Rectal smooth muscle tissue (tissue), 1 donor: ENCODE results near the gene EFNA3.
A peak's percentile ranks its signal among the peaks of the same experiment; 100 is the strongest.

Experiments used
- H3K27ac ChIP-seq: one replicate; pipeline ENCODE4 v1.7.0; 2013; ENCODE audit warnings: low read depth, low read length, inconsistent platforms
- H3K27me3 ChIP-seq: one replicate; pipeline ENCODE4 v1.7.0; 2013; ENCODE audit warnings: low read length; ENCODE audit not compliant: control insufficient read depth, insufficient read depth
- H3K36me3 ChIP-seq: one replicate; pipeline ENCODE4 v1.7.0; 2013; ENCODE audit warnings: low read length; ENCODE audit not compliant: control insufficient read depth, insufficient read depth
- H3K4me1 ChIP-seq: one replicate; pipeline ENCODE4 v1.7.0; 2013; ENCODE audit warnings: low read length; ENCODE audit not compliant: control insufficient read depth, insufficient read depth
- H3K4me3 ChIP-seq: one replicate; pipeline ENCODE4 v1.7.0; 2013; ENCODE audit warnings: low read length
- H3K9ac ChIP-seq: one replicate; pipeline ENCODE4 v1.7.0; 2013; ENCODE audit warnings: low read length

EFNA3 gene

DNA sequence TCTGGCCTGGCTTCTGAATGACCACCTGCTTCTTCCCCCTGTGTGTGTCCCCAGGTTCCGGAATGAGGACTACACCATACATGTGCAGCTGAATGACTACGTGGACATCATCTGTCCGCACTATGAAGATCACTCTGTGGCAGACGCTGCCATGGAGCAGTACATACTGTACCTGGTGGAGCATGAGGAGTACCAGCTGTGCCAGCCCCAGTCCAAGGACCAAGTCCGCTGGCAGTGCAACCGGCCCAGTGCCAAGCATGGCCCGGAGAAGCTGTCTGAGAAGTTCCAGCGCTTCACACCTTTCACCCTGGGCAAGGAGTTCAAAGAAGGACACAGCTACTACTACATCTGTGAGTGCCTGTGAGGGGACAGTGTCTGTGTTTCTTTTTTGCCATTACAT lies 52.6 kb downstream of the EFNA3 start:
- Histone ChIP-seq H3K9ac (no peak overlapping the region), H3K4me3 (peak overlapping the region; percentile 12)

DNA sequence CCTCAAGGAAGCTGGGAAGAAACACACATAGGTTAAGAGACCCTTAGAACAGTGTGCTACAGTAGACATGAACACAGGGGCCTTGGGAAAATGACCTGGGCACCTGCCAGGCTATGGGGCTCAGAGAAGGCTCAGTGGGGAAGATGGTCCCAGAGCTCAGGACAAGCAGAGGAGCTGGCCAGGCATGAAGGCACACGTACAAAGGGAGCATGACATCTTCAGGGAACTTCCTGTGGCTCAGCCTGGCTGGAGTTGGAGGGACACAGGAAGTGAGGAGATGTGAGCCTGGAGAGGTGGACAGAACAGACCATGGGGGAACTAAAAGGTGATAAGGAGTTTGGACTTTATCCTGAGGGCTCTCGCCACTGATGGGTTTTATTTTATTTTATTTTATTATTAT lies 53.2 kb downstream of the EFNA3 start:
- H3K4me3 ChIP-seq: no peak overlapping the region
- H3K27me3 ChIP-seq: peaks cover 6% of the 10 kb centered on the region
- H3K27ac ChIP-seq: no peak overlapping the region
- H3K9ac ChIP-seq: no peak overlapping the region
- peaks cover 22% of the 10 kb centered on the region for H3K4me1 ChIP-seq
- peaks cover 20% of the 10 kb centered on the region for H3K36me3 ChIP-seq

More for the DNA sequence above, 52.6 kb downstream of the EFNA3 start:
- H3K36me3 ChIP-seq: peaks cover 20% of the 10 kb centered on the region
- peaks cover 6% of the 10 kb centered on the region for H3K27me3 ChIP-seq
- H3K27ac ChIP-seq: no peak overlapping the region
- peaks cover 22% of the 10 kb centered on the region for H3K4me1 ChIP-seq

DNA sequence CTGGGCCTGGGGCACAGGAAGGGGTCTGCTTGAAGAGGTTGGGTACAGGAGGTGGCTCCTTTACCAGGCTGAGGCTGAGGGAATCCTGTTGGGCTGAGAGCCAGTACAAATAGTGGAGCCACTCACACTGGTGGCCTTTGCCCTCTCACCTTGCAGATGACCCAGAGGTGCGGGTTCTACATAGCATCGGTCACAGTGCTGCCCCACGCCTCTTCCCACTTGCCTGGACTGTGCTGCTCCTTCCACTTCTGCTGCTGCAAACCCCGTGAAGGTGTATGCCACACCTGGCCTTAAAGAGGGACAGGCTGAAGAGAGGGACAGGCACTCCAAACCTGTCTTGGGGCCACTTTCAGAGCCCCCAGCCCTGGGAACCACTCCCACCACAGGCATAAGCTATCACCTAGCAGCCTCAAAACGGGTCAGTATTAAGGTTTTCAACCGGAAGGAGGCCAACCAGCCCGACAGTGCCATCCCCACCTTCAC lies 55.2 kb downstream of the EFNA3 start:
- Histone ChIP-seq H3K9ac (no peak overlapping the region), H3K27me3 (peaks cover 2% of the 10 kb centered on the region), H3K36me3 (peaks cover 20% of the 10 kb centered on the region), H3K4me3 (no peak overlapping the region), H3K4me1 (peaks cover 16% of the 10 kb centered on the region), H3K27ac (no peak overlapping the region)

DNA sequence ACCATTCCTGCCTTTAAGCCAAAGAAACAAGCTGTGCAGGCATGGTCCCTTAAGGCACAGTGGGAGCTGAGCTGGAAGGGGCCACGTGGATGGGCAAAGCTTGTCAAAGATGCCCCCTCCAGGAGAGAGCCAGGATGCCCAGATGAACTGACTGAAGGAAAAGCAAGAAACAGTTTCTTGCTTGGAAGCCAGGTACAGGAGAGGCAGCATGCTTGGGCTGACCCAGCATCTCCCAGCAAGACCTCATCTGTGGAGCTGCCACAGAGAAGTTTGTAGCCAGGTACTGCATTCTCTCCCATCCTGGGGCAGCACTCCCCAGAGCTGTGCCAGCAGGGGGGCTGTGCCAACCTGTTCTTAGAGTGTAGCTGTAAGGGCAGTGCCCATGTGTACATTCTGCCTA lies 55.7 kb downstream of the EFNA3 start:
- Histone ChIP-seq H3K36me3 (peaks cover 20% of the 10 kb centered on the region), H3K9ac (no peak overlapping the region), H3K4me3 (peak overlapping the region; percentile 92), H3K27me3 (no peaks in the 10 kb centered on the region), H3K4me1 (peaks cover 13% of the 10 kb centered on the region), H3K27ac (peak overlapping the region; percentile 99)

DNA sequence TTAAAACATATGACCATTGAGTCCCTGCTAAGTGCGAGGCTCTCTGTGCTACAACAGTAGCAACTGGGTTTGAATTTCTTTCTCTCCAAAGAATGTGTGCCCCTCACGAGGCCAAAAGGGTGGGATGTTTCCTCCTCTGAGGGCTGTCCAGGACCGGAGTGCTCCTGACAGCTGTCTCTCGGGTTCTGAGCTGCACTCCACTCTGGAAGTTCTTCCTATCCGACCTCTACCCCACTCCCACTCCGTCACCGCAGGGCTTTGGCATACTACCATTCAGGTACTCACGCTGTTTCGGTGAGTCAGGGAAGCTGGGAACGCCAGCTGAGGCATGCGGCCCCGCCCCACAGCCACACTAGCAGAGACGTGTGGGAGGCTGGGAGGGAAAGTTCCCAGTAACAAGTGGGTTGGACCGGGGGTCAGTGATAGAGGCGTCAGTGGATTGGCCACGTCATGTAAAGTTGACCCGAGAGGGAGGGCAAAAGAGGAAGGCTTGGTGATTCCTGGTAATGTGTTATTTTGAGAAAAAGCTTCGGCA lies 56.3 kb downstream of the EFNA3 start:
- Histone ChIP-seq H3K4me1 (peaks cover 10% of the 10 kb centered on the region), H3K9ac (peak overlapping the region; percentile 97), H3K4me3 (peak overlapping the region; percentile 92), H3K27me3 (no peaks in the 10 kb centered on the region), H3K36me3 (peaks cover 20% of the 10 kb centered on the region), H3K27ac (peak overlapping the region; percentile 99)

DNA sequence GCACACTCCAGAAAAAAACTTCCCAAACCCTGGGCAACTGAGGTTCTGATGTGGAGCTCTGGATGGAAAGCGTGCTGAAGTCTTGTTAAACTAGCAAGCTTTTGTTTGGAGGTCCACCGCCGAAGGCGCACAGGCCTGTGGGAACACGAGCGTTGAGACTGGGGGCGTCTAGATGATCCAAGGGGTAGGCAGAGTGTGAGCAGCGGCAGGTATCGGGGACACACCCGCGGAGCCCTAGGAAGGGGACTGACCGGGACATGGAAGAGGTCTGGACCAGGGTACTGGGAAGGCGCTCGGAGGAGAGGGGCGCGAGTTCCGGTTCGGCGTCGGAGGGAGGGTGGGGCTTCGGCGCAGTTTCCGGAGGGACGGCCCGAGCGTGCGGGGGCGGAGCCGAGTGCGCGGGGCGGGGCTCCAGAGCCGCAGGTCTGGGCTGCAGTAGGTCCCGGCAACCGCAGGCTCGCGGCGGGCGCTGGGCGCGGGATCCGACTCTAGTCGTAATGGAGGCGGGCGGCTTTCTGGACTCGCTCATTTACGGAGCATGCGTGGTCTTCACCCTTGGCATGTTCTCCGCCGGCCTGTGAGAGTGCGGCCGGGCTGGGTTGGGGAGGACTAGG lies 56.9 kb downstream of the EFNA3 start, which contains the start of gene SLC50A1:
Gene SLC50A1, plus strand, starts transcription at position 438 of the 614 bp plus-strand sequence. Its CDS starts 60 bp downstream, at position 498.
- Histone ChIP-seq H3K27ac (peak within 1 kb of the TSS; percentile 99), H3K4me1 (peaks cover 8% of the 10 kb centered on the region), H3K27me3 (no peaks in the 10 kb centered on the region), H3K4me3 (peak within 1 kb of the TSS; percentile 92), H3K9ac (peak within 1 kb of the TSS; percentile 97), H3K36me3 (peaks cover 20% of the 10 kb centered on the region)

DNA sequence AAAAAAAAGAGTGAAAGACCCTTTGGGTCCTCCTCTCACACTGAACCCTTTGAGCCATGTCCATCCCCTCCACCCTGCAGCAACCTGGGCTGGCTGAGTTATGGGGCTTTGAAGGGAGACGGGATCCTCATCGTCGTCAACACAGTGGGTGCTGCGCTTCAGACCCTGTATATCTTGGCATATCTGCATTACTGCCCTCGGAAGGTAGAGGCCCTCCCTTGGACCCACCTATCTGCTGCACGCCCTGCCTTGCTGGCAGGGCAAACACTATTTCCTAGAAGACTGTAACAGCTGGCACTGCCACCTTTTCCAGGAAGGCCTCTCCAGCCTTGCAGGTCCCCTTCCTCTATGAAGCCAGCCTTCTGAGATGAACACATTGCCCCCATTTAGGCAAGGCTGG lies 58.1 kb downstream of the EFNA3 start:
- Histone ChIP-seq H3K9ac (no peak overlapping the region), H3K36me3 (peaks cover 13% of the 10 kb centered on the region), H3K4me3 (peak overlapping the region; percentile 54), H3K27me3 (no peaks in the 10 kb centered on the region), H3K4me1 (peaks cover 8% of the 10 kb centered on the region), H3K27ac (peak overlapping the region; percentile 41)
